NOMO-1 treated with DMSO at 0.1 percent for 48 hours (cell line): ENCODE results near the gene ZBED1.
"Not testable (repeated sequence)": the region's sequence is repeated elsewhere in the genome, so short reads cannot be mapped to it uniquely, and the experiment has no call there.

Experiments used
- DNase-seq: peaks from one replicate; lab custom pipeline; 2025; ENCODE audit not compliant: unreplicated experiment; lab: John Stamatoyannopoulos, UW

The ZBED1 gene

DNA sequence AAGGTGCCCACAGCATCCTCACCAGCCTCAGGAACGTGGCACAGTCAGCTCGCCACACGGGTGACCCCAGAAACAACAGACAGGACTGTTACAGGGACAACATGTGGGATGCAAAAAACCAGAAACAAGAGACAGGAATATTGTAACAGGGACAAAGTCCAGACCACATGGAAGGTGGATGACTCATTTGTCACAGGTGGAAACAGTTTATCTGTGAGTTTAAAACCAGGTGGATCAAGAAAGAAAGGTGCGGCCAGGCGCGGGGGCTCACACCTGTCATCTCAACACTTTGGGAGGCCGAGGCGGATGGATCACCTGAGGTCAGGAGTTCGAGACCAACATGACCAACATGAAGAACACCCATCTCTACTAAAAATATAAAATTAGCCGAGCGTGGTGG lies 23.5 kb downstream of the ZBED1 start:
- not testable (repeated sequence) for DNase-seq

DNA sequence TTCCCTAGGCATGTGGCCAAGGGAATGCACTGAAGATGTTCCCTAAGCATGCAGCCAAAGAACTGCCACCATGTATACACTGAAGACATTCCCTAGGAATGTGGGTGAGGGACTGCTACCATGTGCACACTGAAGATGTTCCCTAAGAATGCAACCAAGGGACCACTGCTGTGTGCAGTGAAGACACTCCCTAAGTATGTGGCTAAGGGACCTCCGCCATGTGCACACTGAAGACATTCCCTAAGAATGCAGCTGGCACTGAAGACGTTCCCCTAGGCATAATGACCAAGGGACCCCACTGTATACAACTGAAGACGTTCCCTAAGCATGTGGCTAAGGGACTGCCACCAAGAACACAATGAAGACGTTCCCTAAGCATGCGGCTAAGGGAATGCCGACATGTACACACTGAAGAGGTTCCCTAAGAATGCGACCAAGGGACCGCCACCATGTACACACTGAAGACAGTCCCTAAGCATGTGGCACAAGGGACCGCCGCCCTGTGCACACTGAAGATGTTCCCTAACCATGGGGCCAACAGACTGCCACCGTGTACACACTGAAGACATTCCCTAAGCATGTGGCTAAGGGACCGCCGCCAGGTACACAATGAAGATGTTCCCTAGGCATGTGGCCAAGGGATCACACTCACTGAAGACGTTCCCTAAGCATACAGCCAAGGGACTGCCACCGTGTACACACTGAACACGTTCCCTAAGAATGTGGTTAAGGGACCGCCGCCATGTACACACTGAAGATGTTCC lies 25.6 kb downstream of the ZBED1 start:
- no peak for DNase-seq

DNA sequence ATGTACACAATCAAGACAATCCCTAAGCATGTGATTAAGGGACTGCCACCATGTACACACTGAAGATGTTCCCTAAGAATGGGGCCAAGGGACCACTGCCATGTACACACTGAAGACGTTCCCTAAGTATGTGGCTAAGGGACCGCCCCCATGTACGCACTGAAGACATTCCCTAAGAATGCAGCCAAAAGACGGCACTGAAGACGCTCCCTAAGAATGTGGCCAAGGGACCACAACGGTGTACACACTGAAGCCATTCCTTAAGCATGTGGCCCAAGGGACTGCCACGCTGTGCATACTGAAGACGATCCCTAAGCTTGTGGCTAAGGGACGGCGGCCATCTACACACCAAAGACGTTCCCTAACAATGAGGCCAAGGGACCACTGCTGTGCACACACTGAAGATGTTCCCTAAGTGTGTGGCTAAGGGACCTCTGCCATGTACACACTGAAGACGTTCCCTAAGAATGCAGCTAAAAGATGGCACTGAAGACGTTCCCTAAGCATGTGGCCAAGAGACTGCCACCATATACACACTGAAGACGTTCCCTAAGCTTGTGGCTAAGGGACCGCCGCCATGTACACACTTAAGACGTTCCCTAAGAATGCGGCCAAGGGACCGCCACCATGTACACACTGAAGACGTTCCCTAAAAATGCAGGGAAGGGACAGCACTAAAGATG lies 26.4 kb downstream of the ZBED1 start:
- no peak for DNase-seq

DNA sequence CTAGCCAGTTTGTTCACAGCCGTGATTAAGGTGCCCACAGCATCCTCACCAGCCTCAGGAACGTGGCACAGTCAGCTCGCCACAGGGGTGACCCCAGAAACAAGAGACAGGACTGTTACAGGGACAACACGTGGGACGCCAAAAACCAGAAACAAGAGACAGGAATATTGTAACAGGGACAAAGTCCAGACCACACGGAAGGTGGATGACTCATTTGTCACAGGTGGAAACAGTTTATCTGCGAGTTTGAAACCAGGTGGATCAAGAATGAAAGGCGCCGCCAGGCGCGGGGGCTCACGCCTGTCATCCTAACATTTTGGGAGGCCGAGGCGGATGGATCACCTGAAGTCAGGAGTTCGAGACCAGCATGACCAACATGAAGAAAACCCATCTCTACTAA lies 27.7 kb downstream of the ZBED1 start:
- DNase-seq: not testable (repeated sequence)

GRCh38 chrX:2471641-2472040 lies 29.1 kb downstream of the ZBED1 start:
- DNase-seq: no peak

GRCh38 chrX:2471126-2471525 lies 29.6 kb downstream of the ZBED1 start:
- not testable (repeated sequence) for DNase-seq

DNA sequence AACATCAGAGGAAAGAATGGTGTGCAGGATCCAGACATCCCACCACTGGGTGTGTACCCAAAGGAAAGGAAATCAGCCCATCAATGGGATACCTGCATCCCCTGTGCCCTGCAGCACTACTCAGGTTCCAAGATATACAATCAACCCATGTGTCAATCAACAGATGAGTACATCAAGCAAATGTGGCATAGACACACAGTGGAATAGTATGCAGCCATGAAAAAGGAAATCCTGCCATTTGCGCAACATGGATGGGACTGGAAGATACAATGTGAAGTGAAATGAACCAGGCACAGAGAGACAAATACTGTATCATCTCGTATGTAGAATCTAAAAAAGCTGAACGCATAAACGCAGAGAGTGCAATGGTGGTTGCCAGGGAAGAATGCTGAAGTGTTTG lies 30.9 kb downstream of the ZBED1 start:
- DNase-seq: not testable (repeated sequence)

GRCh38 chrX:2469196-2469685 lies 31.5 kb downstream of the ZBED1 start:
- no peak for DNase-seq

- DNase-seq: no peak
Observed at GRCh38 chrX:2468261-2469195, 32.2 kb downstream of the ZBED1 start.

DNA sequence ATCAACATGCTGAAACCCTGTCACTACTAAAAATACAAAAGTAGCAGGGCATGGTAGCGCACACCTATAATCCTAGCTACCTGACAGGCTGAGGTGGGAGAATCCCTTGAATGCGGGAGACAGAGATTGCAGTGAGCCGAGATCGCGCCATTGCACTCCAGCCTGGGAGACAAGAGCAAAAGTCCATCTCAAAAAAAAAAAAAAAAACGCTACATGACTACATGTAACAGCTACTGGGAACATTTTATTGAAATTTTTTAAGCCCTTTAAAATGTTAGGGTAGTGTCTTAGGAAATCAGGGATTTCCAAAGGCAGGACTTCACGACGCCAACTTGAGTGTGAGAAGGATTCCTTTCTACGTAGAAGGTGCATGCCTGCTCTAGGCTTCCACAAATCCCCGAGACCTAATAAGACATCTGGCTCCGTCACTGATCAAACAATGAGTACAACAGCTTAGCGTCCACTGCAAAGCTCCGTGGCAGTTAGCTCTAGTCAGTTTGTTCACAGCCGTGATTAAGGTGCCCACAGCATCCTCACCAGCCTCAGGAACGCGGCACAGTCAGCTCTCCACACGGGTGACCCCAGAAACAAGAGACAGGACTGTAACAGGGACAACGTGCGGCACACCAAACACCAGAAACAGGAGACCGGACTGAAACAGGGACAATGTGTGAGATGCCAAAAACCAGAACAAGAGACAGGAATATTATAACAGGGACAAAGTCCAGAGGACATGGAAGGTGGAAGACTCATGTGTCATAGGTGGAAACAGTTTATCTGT lies 33.7 kb downstream of the ZBED1 start:
- no peak for DNase-seq

- DNase-seq: no peak
Observed at GRCh38 chrX:2464677-2465166, 36.1 kb downstream of the ZBED1 start.

GRCh38 chrX:2463973-2464676 lies 36.7 kb downstream of the ZBED1 start:
- no peak for DNase-seq

DNA sequence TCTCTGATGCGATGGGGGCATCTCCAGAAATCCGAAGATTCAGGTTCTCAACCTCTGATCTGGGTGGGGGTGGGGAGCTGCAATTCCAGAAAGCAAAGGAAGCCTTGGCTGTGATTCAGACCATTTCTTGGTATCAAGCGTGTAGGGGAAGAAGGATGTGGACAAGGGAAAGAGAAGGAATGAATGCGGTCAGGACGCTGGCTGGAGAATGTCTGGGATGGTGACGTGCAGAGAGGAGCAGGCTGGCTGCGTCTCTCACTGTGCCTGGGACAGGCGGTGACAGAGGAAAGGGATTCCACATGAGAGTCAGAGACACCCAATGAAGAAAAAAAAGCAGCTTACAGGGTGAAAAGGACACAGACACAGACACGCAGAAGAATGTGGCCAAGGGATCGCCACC lies 37.3 kb downstream of the ZBED1 start:
- DNase-seq: not testable (repeated sequence)

DNA sequence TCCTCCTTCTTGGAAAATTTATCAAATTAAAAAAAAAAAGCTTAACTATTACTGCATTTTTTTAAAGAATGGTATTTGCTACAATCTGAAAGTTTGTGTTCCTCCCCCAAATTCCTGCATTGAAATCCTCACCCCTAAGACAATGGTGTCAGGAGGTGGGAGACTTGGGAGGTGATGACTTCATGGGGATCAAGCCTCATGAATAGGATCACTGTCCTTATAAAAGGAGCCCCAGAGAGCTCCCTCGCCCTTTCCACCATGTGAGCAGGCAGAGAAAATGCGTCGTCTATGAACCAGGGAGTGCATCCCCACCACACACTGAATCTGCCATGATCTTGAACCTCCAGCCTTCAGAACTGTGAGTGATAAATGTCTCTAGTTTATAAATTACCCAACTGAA lies 38.0 kb downstream of the ZBED1 start:
- no peak for DNase-seq

DNA sequence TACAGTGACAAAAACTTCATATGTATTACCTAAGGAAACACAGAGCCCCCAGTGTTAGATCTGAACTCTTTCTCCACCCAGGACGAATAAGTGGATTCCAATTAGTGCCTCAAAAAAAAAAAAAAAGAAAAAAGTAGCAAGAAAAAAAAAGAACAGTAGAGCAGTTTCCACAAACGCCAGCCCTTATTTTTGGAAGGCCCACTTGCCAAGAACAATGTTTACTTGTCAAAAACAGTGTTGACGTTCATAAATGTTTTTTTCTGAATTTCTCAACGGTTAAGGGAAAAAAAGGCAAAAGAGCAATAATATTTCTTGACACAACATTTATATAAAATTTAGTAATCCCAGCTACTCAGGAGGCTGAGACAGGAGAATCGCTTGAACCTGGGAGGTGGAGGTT lies 38.7 kb downstream of the ZBED1 start:
- DNase-seq: no peak

DNA sequence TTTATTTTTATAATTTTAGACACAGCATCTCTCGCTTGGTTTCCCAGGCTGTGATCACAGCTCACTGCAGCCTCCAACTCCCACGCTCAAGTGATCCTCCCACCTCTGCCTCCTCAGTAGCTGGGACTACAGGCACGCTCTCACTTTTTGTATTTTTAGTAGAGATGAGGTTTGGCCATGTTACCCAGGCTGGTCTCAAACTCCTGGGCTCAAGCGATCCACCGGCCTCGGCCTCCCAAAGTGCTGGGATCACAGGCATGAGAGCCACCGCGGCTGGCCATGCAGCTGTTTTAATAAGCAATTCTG lies 39.1 kb downstream of the ZBED1 start:
- no peak for DNase-seq

DNA sequence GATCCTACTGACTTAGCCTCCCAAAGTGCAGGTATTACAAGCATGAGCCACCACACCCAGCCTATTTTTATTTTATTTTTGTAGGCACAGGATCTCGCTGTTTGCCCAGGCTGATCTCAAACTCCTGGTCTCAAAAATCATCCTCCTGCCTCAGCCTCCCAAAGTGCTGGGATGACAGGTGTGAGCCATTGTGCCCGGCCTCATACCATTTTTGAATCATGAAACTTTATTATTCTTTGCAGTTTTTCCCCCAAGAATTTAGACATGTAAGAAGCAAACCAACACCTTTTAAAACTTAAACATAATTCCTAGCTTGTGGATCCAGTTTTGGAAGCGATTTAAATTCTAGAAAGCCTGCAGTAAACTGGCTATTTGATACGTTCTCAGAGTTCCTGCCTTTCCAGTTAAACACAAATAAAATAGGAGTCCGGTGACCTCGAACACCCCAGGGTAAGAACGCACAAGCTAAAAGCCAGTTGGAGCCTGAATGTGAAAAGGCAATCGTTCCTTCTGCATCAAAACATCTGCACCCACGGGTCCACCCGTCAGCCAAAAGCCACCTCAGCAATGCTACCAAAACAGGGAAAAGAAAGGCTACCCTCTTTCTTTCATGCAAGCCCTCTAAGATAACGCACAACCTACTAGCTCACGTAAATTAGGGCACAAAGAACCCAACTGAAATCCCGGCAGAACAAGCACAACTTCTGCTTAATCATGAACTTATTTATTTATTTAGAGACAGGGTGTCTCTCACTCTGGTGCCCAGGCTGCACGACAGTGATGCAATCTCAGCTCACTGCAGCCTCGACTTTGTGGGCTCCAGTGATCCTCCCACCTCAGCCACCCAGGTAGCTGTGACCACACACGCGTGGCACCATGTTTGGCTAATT lies 39.7 kb downstream of the ZBED1 start:
- not testable (repeated sequence) for DNase-seq

GRCh38 chrX:2460048-2460447 lies 40.7 kb downstream of the ZBED1 start:
- not testable (repeated sequence) for DNase-seq

GRCh38 chrX:2458309-2458708 lies 42.5 kb downstream of the ZBED1 start:
- DNase-seq: no peak
